WERI-Rb-1 (cell line): Measurements from ENCODE around the gene SGPL1.

Source experiments
- DNase-seq: peaks from one replicate; pipeline ENCODE4 v3.0.0-alpha.2; 2020
- H3K27ac ChIP-seq: fragments of 250-450 bp; sonication (Bioruptor Pico); 2 replicates; pipeline ENCODE4 v1.5.1; 2020; ENCODE audit warnings: mild to moderate bottlenecking, moderate library complexity
- H3K27me3 ChIP-seq: fragments of 250-450 bp; sonication (Bioruptor Pico); 2 replicates; pipeline ENCODE4 v1.5.1; 2021; ENCODE audit warnings: mild to moderate bottlenecking, low read depth, moderate library complexity; ENCODE audit not compliant: insufficient read depth, severe bottlenecking
- H3K36me3 ChIP-seq: fragments of 250-450 bp; sonication (Bioruptor Pico); 2 replicates; pipeline ENCODE4 v1.5.1; 2020; ENCODE audit warnings: mild to moderate bottlenecking, moderate library complexity
- H3K4me3 ChIP-seq: 2 replicates; pipeline ENCODE4 v1.5.1; 2011; ENCODE audit warnings: low read depth, mild to moderate bottlenecking, control low read depth, low read length
- H3K9me3 ChIP-seq: fragments of 250-450 bp; sonication (Bioruptor Pico); 2 replicates; pipeline ENCODE4 v1.5.1; 2021; ENCODE audit warnings: mild to moderate bottlenecking, moderate library complexity; ENCODE audit not compliant: severe bottlenecking
- CTCF ChIP-seq: IDR thresholded peaks from 2 replicates; pipeline ENCODE4 v1.5.1; 2011; ENCODE audit warnings: low read depth, mild to moderate bottlenecking, control low read depth, inconsistent platforms, low read length

SGPL1 gene

DNA sequence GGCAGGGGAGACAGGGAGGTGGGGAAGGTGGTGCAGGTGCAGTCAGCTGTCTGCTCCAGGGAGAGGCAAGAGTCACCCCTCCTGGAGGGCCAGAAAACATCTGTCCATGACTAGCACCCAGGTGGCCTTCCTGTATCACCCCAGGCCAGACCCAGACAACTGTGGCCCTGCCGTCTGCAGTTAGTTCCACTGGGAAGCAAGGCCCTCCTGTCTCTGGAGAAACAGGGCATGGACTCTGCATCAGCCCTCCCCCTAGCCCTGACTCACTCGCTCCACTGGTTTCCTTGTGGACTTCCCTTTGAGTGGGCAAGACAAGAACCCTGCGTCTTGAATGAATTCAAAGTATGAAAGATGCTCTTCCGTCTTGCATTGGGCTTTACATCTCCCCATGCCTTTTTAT, 43.1 kb upstream of the SGPL1 start:
- DNase-seq: no peak
- Histone ChIP-seq H3K9me3 (no peaks in the 10 kb centered on the region), H3K4me3 (no peak overlapping the region), H3K27me3 (no peaks in the 10 kb centered on the region), H3K27ac (no peak overlapping the region), H3K36me3 (no peaks in the 10 kb centered on the region)
- no peak for TF ChIP-seq CTCF

GRCh38 chr10:70773461-70773860, 42.3 kb upstream of the SGPL1 start:
- Histone ChIP-seq H3K27ac (no peak overlapping the region), H3K4me3 (no peak overlapping the region), H3K27me3 (no peaks in the 10 kb centered on the region), H3K36me3 (no peaks in the 10 kb centered on the region), H3K9me3 (no peaks in the 10 kb centered on the region)
- DNase-seq: no peak
- TF ChIP-seq CTCF: no peak

GRCh38 chr10:70773965-70774809, 41.6 kb upstream of the SGPL1 start:
- no peaks in the 10 kb centered on the region for H3K9me3 ChIP-seq
- H3K36me3 ChIP-seq: no peaks in the 10 kb centered on the region
- no peak overlapping the region for H3K27ac ChIP-seq
- no peak overlapping the region for H3K4me3 ChIP-seq
- H3K27me3 ChIP-seq: no peaks in the 10 kb centered on the region
- no peak for TF ChIP-seq CTCF
- DNase-seq: no peak

DNA sequence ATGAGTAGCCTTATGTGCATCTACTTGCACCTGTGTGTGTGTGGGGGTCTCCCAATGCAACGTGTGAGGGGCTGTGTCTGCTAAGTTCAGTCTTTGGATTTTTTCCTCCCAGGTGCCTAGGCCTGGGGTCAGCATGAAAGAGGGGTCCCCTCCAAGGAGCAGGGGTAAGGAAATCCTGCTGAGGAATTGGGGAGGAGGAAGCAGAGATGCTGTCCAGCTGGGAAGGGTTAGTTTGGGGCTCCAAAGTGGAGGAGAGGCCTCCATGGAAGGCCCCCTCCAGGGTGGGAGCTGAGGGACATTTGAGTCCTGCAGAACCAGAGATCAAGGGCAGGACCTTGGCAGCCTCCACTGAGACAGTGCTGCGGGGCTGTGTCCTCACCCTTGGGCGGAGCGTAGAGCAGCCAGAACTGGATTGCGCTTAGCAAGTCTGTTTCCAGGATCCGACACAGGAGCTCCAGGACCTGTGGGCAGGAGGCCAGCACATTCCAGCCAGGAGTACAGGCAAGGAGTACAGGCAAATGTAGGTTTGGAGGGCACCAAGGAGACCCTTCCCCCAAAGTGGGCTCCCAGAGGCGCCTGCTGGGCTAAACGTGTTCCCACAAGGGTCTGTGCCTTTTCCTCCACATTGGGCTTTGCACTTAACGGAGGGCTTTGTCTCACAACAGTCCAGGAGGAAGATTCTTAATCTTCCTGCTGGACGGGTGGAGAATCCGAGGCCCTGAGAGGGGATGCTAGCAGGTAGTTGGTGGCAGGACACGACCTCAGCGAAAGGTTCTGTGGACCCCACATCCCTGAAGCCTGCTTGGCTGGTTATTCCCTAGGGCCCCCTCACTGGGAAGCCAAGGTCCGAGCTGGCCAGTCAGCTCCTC, 40.7 kb upstream of the SGPL1 start:
- Histone ChIP-seq H3K27me3 (no peaks in the 10 kb centered on the region), H3K4me3 (no peak overlapping the region), H3K27ac (no peak overlapping the region), H3K36me3 (no peaks in the 10 kb centered on the region), H3K9me3 (no peaks in the 10 kb centered on the region)
- no peak for TF ChIP-seq CTCF
- no peak for DNase-seq

DNA sequence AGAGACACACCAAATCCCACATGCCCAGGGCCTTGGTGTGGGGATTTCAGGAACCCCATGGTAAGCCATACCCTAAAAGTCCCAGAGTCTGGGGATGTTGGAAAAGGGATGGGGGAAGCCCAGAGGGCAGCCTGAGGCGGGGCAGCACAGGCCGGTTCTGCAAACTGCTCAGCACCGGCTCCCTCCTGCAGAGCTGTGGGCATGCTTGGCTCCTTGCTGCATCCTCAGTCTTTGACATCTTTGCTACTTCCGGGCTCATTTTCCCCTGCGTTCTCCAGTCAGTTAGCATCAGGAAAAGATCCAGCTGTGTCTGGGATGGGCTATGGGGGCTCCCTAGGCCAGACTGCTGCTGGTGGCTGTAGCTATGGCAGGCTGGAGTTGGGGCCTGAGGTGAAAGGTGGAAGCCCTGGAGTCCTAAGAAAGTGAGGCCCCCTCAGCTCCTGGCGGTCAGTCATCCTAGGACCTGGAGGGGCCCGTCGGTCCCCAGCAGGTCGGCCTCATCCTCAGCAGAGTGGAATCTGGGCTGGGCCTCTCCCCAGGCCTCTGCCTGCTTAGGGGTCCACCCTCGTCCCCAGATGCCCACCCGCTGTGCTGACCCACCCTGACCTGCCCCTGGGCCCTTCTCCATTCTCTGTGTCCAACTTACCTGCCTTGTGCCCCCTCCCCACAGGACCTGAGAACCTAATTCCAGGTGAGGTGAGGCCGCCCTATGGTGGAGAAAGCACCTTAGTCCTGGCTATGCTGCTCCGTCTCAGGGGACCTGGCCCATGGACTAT, 39.9 kb upstream of the SGPL1 start:
- no peak for DNase-seq
- Histone ChIP-seq H3K27me3 (no peaks in the 10 kb centered on the region), H3K9me3 (no peaks in the 10 kb centered on the region), H3K27ac (no peak overlapping the region), H3K4me3 (no peak overlapping the region), H3K36me3 (no peaks in the 10 kb centered on the region)
- no peak for TF ChIP-seq CTCF
